H9 (cell line): ENCODE data around the gene CDKAL1. TPM values are rescaled to one million over a fixed set of nuclear protein-coding genes. Genes with fewer than 3 reads are reported as not detected.

Experiments
- DNase-seq: peaks from one replicate; pipeline ENCODE4 v3.0.0-alpha.2; 2017
- H2AFZ ChIP-seq: one replicate; pipeline ENCODE4 v1.6.1; 2013; ENCODE audit warnings: mild to moderate bottlenecking, low read length, control low read depth, moderate library complexity
- H2AK5ac ChIP-seq: 2 replicates; pipeline ENCODE4 v1.6.1; 2013; ENCODE audit warnings: low read length, control low read depth, mixed read lengths; ENCODE audit not compliant: insufficient read length
- H2BK120ac ChIP-seq: one replicate; pipeline ENCODE4 v1.6.1; 2013; ENCODE audit warnings: low read depth, mild to moderate bottlenecking, low read length, control low read depth, inconsistent platforms; ENCODE audit not compliant: poor library complexity, severe bottlenecking
- H2BK12ac ChIP-seq: 2 replicates; pipeline ENCODE4 v1.6.1; 2013; ENCODE audit warnings: low read length, control low read depth, mixed read lengths, low read depth; ENCODE audit not compliant: insufficient read length
- H2BK15ac ChIP-seq: 2 replicates; pipeline ENCODE4 v1.6.1; 2013; ENCODE audit warnings: low read depth, low read length, control low read depth
- H2BK20ac ChIP-seq: one replicate; pipeline ENCODE4 v1.6.1; 2013; ENCODE audit warnings: low read depth, mild to moderate bottlenecking, low read length, control low read depth, inconsistent platforms; ENCODE audit not compliant: poor library complexity, severe bottlenecking
- H2BK5ac ChIP-seq: 2 replicates; pipeline ENCODE4 v1.6.1; 2013; ENCODE audit warnings: low read length, control low read depth, mixed read lengths; ENCODE audit not compliant: insufficient read length
- H3K14ac ChIP-seq: 2 replicates; pipeline ENCODE4 v1.6.1; 2013; ENCODE audit warnings: low read length, control low read depth; ENCODE audit not compliant: insufficient read depth
- H3K18ac ChIP-seq: 2 replicates; pipeline ENCODE4 v1.6.1; 2013; ENCODE audit warnings: low read depth, mild to moderate bottlenecking, mixed read lengths, low read length, control low read depth; ENCODE audit not compliant: insufficient read length
- H3K23ac ChIP-seq: 2 replicates; pipeline ENCODE4 v1.6.1; 2013; ENCODE audit warnings: low read length, control low read depth, mixed read lengths, low read depth; ENCODE audit not compliant: insufficient read length
- H3K23me2 ChIP-seq: 2 replicates; pipeline ENCODE4 v1.6.1; 2013; ENCODE audit warnings: low read depth, mild to moderate bottlenecking, mixed read lengths, low read length, control low read depth; ENCODE audit not compliant: insufficient read length, poor library complexity, severe bottlenecking
- H3K27ac ChIP-seq: 2 replicates; pipeline ENCODE4 v1.5.1; 2013; ENCODE audit warnings: low read length, control low read depth, mixed read lengths, low read depth; ENCODE audit not compliant: insufficient read length
- H3K27me3 ChIP-seq: 2 replicates; pipeline ENCODE4 v1.6.1; 2013; ENCODE audit warnings: low read length, control low read depth, inconsistent platforms; ENCODE audit not compliant: insufficient read depth
- H3K4ac ChIP-seq: 2 replicates; pipeline ENCODE4 v1.6.1; 2013; ENCODE audit warnings: low read depth, mild to moderate bottlenecking, control low read depth, inconsistent platforms, low read length, moderate library complexity
- H3K4me1 ChIP-seq: 2 replicates; pipeline ENCODE4 v1.6.1; 2013; ENCODE audit warnings: low read length, control low read depth, inconsistent platforms; ENCODE audit not compliant: insufficient read depth
- H3K4me2 ChIP-seq: 2 replicates; pipeline ENCODE4 v1.6.1; 2013; ENCODE audit warnings: low read length, control low read depth, mixed read lengths; ENCODE audit not compliant: insufficient read length, insufficient read depth
- H3K56ac ChIP-seq: 2 replicates; pipeline ENCODE4 v1.6.1; 2013; ENCODE audit warnings: low read depth, mild to moderate bottlenecking, mixed read lengths, low read length, control low read depth; ENCODE audit not compliant: insufficient read length
- H3K79me1 ChIP-seq: 2 replicates; pipeline ENCODE4 v1.6.1; 2013; ENCODE audit warnings: low read depth, mild to moderate bottlenecking, moderate library complexity, low read length, control low read depth, inconsistent platforms; ENCODE audit not compliant: insufficient read depth, poor library complexity, severe bottlenecking
- H3K79me2 ChIP-seq: 2 replicates; pipeline ENCODE4 v1.6.1; 2013; ENCODE audit warnings: low read length, control low read depth, inconsistent platforms; ENCODE audit not compliant: insufficient read depth
- H3K9ac ChIP-seq: 2 replicates; pipeline ENCODE4 v1.6.1; 2013; ENCODE audit warnings: low read length, control low read depth, mixed read lengths; ENCODE audit not compliant: insufficient read length; ENCODE audit errors: extremely low read depth
- H3K9me3 ChIP-seq: one replicate; pipeline ENCODE4 v1.6.1; 2013; ENCODE audit warnings: low read depth, low read length, inconsistent platforms; ENCODE audit not compliant: control insufficient read depth
- H3T11ph ChIP-seq: one replicate; pipeline ENCODE4 v1.6.1; 2013; ENCODE audit warnings: mild to moderate bottlenecking, low read length, control low read depth, inconsistent platforms
- H4K20me1 ChIP-seq: one replicate; pipeline ENCODE4 v1.6.1; 2013; ENCODE audit not compliant: control insufficient read depth, insufficient read length, insufficient read depth
- H4K5ac ChIP-seq: 2 replicates; pipeline ENCODE4 v1.6.1; 2013; ENCODE audit warnings: low read depth, mild to moderate bottlenecking, mixed read lengths, low read length, control low read depth; ENCODE audit not compliant: insufficient read length
- H4K8ac ChIP-seq: replicated peaks from 2 replicates; pipeline ENCODE4 v1.6.1; 2013; ENCODE audit warnings: low read length, control low read depth, mixed read lengths, low read depth; ENCODE audit not compliant: insufficient read length
- H4K91ac ChIP-seq: 2 replicates; pipeline ENCODE4 v1.6.1; 2013; ENCODE audit warnings: low read depth, mild to moderate bottlenecking, moderate library complexity, mixed read lengths, low read length, control low read depth; ENCODE audit not compliant: insufficient read length
- H3K27ac Mint-ChIP-seq, 3 experiments: 2 replicates in 2 of 3; 3 replicates in 1 of 3; pipeline ENCODE4 v1.8.0; 2020 to 2021; ENCODE audit warnings: mixed read lengths in 3 of 3, mild to moderate bottlenecking in 1 of 3, moderate library complexity in 1 of 3
- H3K27me3 Mint-ChIP-seq: 2 replicates; pipeline ENCODE4 v1.8.0; 2021; ENCODE audit warnings: low read depth, mild to moderate bottlenecking, moderate library complexity, mixed read lengths
- H3K36me3 Mint-ChIP-seq, 3 experiments: 2 replicates in 2 of 3; 3 replicates in 1 of 3; pipeline ENCODE4 v1.8.0; 2020 to 2021; ENCODE audit warnings: low read depth in 3 of 3, mixed read lengths in 3 of 3; ENCODE audit not compliant: insufficient read depth in 1 of 3
- H3K4me1 Mint-ChIP-seq, 2 experiments: 2 replicates each; pipeline ENCODE4 v1.8.0; 2020; ENCODE audit warnings: mixed read lengths in 2 of 2
- H3K4me3 Mint-ChIP-seq, 2 experiments: 2 replicates in 1 of 2; 3 replicates in 1 of 2; pipeline ENCODE4 v1.8.0; 2020 to 2021; ENCODE audit warnings: mild to moderate bottlenecking in 2 of 2, mixed read lengths in 2 of 2, moderate library complexity in 1 of 2
- H3K9me3 Mint-ChIP-seq, 2 experiments: 2 replicates in 1 of 2; 3 replicates in 1 of 2; pipeline ENCODE4 v1.8.0; 2020; ENCODE audit warnings: mild to moderate bottlenecking in 2 of 2, mixed read lengths in 2 of 2, moderate library complexity in 1 of 2
- CTCF ChIP-seq: fragments of 200-600 bp; sonication (generic); conservative IDR thresholded peaks from 3 replicates; pipeline ENCODE4 v1.8.0; 2021; ENCODE audit warnings: antibody characterized with exemption, mild to moderate bottlenecking
- WGBS: extraction: QIAGEN DNeasy Blood & Tissue Kit; methylation state at CpG from one replicate; pipeline ENCODE4 v1.1.7; 2013; ENCODE audit warnings: missing lambda C conversion rate, low lambda C conversion rate, mixed read lengths; ENCODE audit not compliant: insufficient read length; ENCODE audit errors: extremely low coverage; 5-methylcytosine and 5-hydroxymethylcytosine counted together
- total RNA-seq: library from RNA; stranded (reverse); gene quantifications from 2 replicates; pipeline ENCODE4 v1.2.1, GENCODE V29; 2021

Gene CDKAL1
- total RNA-seq, 1 experiment from 2014 or later = 23.0 TPM

DNA sequence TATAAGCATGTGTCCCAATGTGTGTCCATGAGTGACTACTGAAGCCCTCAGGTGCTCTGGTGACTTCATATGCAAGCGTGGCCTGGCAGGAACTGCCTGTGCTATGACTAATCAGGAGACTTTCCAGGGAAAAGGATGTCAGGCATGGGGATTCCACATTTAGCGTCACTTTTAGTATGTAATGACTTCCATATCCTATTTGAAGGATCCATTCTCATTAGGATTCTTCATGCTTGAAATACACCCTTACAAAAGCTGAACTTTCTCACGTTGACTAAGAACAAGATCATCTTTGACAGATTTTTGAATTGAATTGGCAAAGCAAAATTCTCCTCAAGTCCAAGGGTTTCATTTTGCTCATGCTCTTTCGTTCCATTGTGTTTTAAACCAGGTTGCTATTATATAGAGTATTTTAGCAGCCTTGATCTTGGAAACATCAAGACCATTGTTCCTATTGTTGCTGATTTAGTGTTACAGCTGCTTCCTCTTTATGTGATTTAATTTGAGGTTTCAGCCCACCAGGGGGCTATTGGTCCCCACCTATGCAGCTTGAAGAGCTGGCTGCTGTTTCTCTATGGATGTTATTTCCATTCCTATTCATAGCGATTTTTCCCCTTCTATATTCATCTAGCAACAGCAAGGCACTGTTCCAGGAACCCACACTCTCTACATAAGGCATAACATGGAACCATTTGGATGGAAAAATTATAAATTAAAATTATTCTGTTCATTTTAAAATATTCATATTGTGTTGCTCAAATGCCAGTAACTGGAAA, 418.6 kb downstream of the CDKAL1 start:
- Histone ChIP-seq H3K4me2 (no peak overlapping the region), H3K56ac (no peak overlapping the region), H3K9me3 (no peaks in the 10 kb centered on the region), H3K18ac (no peak overlapping the region), H3K27me3 (no peaks in the 10 kb centered on the region), H4K20me1 (no peaks in the 10 kb centered on the region), H4K5ac (no peak overlapping the region), H3K27ac (peak overlapping the region; percentile 59), H3K14ac (no peak overlapping the region), H2AFZ (no peak overlapping the region), H2BK12ac (no peak overlapping the region), H3K23ac (no peak overlapping the region), H2BK20ac (no peak overlapping the region), H2BK120ac (no peak overlapping the region), H3K4ac (no peak overlapping the region), H3K9ac (no peak overlapping the region), H4K91ac (no peak overlapping the region), H3T11ph (no peak overlapping the region), H2BK15ac (no peak overlapping the region), H3K79me1 (no peaks in the 10 kb centered on the region), H3K23me2 (no peaks in the 10 kb centered on the region), H2BK5ac (no peak overlapping the region), H3K79me2 (no peaks in the 10 kb centered on the region), H3K4me1 (peaks cover 19% of the 10 kb centered on the region), H4K8ac (no peak overlapping the region), H2AK5ac (no peak overlapping the region)
- Mint-ChIP-seq H3K4me1 (peaks cover 34 to 39% of the 10 kb centered on the region in 2 experiments), H3K27ac (peak overlapping the region in 2 of 3 experiments; percentile 31 to 45; a peak in 2 of 7 replicates), H3K27me3 (no peaks in the 10 kb centered on the region), H3K36me3 (peaks cover 0 to 4% (median 1%) of the 10 kb centered on the region in 3 experiments; a peak in 3 of 7 replicates), H3K4me3 (no peak overlapping the region; a peak in 1 of 5 replicates), H3K9me3 (peaks cover 0 to 3% of the 10 kb centered on the region in 2 experiments; a peak in 1 of 5 replicates)
- TF ChIP-seq CTCF = peak; percentile 45; the same call in 1 of the 3 replicates
- DNase-seq = peak; percentile 27
- WGBS = no CpG with 5 or more reads among the region's 5 CpGs
